ENCODE results near the gene SEC23IP.
"Not testable (repeated sequence)": the region's sequence is repeated elsewhere in the genome, so short reads cannot be mapped to it uniquely, and the experiment has no call there.

Gene SEC23IP

GRCh38 chr10:119865699-119866240 is 26.8 kb upstream of the SEC23IP start:
- Histone ChIP-seq H3K36me3 (replicated peaks; ENCODE audit: insufficient read depth, low read length) (no peaks in the 10 kb centered on the region; the same call in 1 of the 2 replicates), H3K9ac (ENCODE audit: low read length) (no peak overlapping the region), H3K4me2 (ENCODE audit: low read depth, low read length) (no peak overlapping the region), H3K4me3 (ENCODE audit: low read length) (no peak overlapping the region), H3F3A (ENCODE audit: insufficient read depth, low read length) (peaks cover 2% of the 10 kb centered on the region; the same call in 1 of the 2 replicates), H3K9me2 (replicated peaks; ENCODE audit: insufficient read depth, low read length) (no peaks in the 10 kb centered on the region), H3K27me3 (replicated peaks; ENCODE audit: insufficient read depth, low read length) (no peaks in the 10 kb centered on the region), H3K4me1 (ENCODE audit: low read length) (peaks cover 3% of the 10 kb centered on the region; the same call in 1 of the 2 replicates), H3K79me2 (ENCODE audit: low read length) (peaks cover 100% of the 10 kb centered on the region), H3K27ac (ENCODE audit: low read length) (no peak overlapping the region), H2AFZ (ENCODE audit: low read length) (no peak overlapping the region), H3K9me3 (replicated peaks; ENCODE audit: insufficient read depth, low read length) (no peaks in the 10 kb centered on the region), H4K20me1 (ENCODE audit: insufficient read depth, low read length) (peaks cover 78% of the 10 kb centered on the region)
- TF ChIP-seq EZH2phosphoT487 (IDR thresholded peaks at IDR 0.05; ENCODE audit: low read length) = no peak
- no peak for TF ChIP-seq EZH2 (optimal IDR thresholded peaks at IDR 0.05; ENCODE audit: low read depth, low read length)
- no peak for TF ChIP-seq CTCF (IDR thresholded peaks at IDR 0.05; ENCODE audit: low read length)
- DNase-seq = no peak

GRCh38 chr10:119867317-119867716 is 25.2 kb upstream of the SEC23IP start:
- no peak overlapping the region for H3K4me3 ChIP-seq (ENCODE audit: low read length)
- no peaks in the 10 kb centered on the region for H3K9me2 ChIP-seq (replicated peaks; ENCODE audit: insufficient read depth, low read length)
- peaks cover 75% of the 10 kb centered on the region for H4K20me1 ChIP-seq (ENCODE audit: insufficient read depth, low read length)
- H3K9ac ChIP-seq (ENCODE audit: low read length) = no peak overlapping the region
- H3K4me1 ChIP-seq (ENCODE audit: low read length) = peaks cover 7% of the 10 kb centered on the region; the same call in 1 of the 2 replicates
- no peak overlapping the region for H2AFZ ChIP-seq (ENCODE audit: low read length)
- no peak for DNase-seq
- no peaks in the 10 kb centered on the region; the same call in 1 of the 2 replicates for H3K36me3 ChIP-seq (replicated peaks; ENCODE audit: insufficient read depth, low read length)
- H3F3A ChIP-seq (ENCODE audit: insufficient read depth, low read length) = peaks cover 7% of the 10 kb centered on the region; the same call in 1 of the 2 replicates
- H3K9me3 ChIP-seq (replicated peaks; ENCODE audit: insufficient read depth, low read length) = no peaks in the 10 kb centered on the region
- TF ChIP-seq CTCF (IDR thresholded peaks at IDR 0.05; ENCODE audit: low read length) (no peak), EZH2 (optimal IDR thresholded peaks at IDR 0.05; ENCODE audit: low read depth, low read length) (no peak), EZH2phosphoT487 (IDR thresholded peaks at IDR 0.05; ENCODE audit: low read length) (no peak)
- H3K27me3 ChIP-seq (replicated peaks; ENCODE audit: insufficient read depth, low read length) = no peaks in the 10 kb centered on the region
- no peak overlapping the region for H3K4me2 ChIP-seq (ENCODE audit: low read depth, low read length)
- H3K27ac ChIP-seq (ENCODE audit: low read length) = no peak overlapping the region
- H3K79me2 ChIP-seq (ENCODE audit: low read length) = peaks cover 99% of the 10 kb centered on the region

- peaks cover 59% of the 10 kb centered on the region for H4K20me1 ChIP-seq (ENCODE audit: insufficient read depth, low read length)
- H3K4me1 ChIP-seq (ENCODE audit: low read length) = peaks cover 11% of the 10 kb centered on the region; the same call in 1 of the 2 replicates
- not testable (repeated sequence) for H3K9me3 ChIP-seq (replicated peaks; ENCODE audit: insufficient read depth, low read length); H2AFZ ChIP-seq (ENCODE audit: low read length); DNase-seq; H3K4me3 ChIP-seq (ENCODE audit: low read length); H3K36me3 ChIP-seq (replicated peaks; ENCODE audit: insufficient read depth, low read length); H3F3A ChIP-seq (ENCODE audit: insufficient read depth, low read length); H3K27me3 ChIP-seq (replicated peaks; ENCODE audit: insufficient read depth, low read length); H3K9ac ChIP-seq (ENCODE audit: low read length); H3K9me2 ChIP-seq (replicated peaks; ENCODE audit: insufficient read depth, low read length); H3K4me2 ChIP-seq (ENCODE audit: low read depth, low read length); H3K27ac ChIP-seq (ENCODE audit: low read length)
- peaks cover 78% of the 10 kb centered on the region for H3K79me2 ChIP-seq (ENCODE audit: low read length)
Observed at GRCh38 chr10:119869398-119869797, 23.1 kb upstream of the SEC23IP start.

Measured in MM.1S (cell line).